ENCODE results near the gene PNKD.

The PNKD gene

GRCh38 chr2:218269900-218270720 is at the start of gene PNKD, which contains the start of gene AAMP:
PNKD (plus strand) TSS chr2:218270519; CDS start chr2:218270536, 17 bp downstream.
AAMP (minus strand) TSS chr2:218270137; CDS start chr2:218270086, 51 bp downstream.
- DNase-seq (ENCODE audit: low read depth in 2 of 2), result peak; percentile 99 to 100

GRCh38 chr2:218221000-218221399 is 49.3 kb upstream of the PNKD start:
- no peak for DNase-seq (ENCODE audit: low read depth in 2 of 2)

DNA sequence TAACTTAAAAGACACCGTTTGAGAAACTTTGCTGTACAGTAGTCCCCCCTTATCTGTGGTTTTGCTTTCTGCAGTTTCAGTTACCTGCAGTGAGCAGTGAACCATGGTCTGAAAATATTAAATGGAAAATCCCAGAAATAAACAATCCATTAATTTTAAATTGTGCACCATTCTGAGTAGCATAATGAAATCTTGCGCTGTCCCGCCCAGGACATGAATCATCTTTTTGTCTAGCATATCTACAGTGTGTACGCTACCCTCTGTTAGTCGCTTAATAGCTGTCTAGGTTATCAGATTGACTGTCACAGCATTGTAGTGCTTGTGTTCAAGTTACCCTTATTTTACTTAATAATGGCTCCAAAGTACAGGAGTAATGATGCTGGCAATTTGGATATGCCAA is 47.3 kb upstream of the PNKD start:
- no peak for DNase-seq (ENCODE audit: low read depth in 2 of 2)

DNA sequence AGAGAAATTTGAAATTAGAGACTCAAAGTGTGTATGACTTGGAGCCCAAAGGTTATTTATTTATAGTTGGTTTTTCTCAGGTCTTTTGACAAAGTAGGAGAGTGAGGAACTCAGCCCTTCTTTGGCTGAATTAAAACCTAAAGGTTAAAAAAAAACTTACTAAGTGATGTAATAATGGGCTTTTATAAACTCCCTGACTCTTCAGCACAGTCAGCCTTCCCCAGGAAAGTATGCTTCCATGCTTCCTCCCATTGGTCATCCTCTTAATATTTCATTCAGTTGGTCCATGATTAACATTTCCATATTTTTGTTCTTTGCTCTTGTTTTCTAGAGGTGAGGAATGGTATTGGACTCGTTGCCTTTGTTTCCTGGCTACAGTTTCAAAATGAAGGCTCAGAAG is 46.1 kb upstream of the PNKD start:
- no peak for DNase-seq (ENCODE audit: low read depth in 2 of 2)

GRCh38 chr2:218226903-218227302 is 43.4 kb upstream of the PNKD start:
- no peak for DNase-seq (ENCODE audit: low read depth in 2 of 2)

DNA sequence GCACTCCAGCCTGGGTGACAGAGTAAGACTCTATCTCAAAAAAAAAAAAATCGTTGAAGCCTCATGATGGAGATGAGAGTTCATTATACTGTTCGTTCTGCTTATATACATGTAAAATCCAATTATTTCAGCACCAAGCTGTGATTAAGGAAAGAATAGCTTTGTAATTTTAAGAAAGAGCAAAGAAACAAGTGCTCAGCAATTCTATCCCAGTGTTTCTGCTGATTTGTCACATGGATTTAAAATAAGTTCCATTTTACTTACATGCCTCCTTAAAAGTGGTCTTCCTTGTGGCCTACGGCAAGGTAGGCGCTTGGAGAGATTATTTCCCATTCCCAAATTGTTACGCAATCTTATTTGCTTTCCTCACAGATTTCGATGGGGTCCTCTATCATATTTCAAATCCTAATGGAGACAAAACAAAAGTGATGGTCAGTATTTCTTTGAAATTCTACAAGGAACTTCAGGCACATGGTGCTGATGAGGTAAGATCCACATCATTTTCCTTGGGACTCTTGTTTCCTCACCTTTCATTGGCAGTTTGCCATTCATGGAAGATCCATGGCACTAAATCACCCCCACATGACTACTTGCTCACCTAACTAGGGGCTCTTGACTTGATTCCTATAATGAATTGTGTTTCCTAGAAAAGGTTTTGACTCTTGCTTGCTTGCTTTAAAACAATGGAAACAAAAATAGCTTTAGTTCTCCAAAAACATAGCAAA is 41.8 kb upstream of the PNKD start:
- no peak for DNase-seq (ENCODE audit: low read depth in 2 of 2)

DNA sequence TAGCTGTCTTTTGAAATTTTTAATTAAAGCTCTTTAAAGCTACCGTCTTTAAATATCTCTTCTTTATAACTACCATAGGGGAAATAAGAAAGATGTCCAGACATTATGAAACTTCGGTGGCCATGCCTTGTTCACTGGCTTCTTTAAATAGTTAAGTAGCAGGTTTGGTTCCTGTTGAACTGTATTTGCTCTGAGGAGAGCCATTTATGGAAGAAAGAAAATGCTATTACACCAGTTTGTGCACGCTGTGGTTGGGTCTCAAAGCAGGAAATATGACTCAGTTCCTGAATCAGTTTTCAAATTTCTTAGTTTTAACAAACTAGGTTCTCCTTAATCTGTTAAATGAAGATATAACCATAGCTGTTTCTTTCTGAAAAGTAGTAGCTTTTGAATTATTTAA is 41.1 kb upstream of the PNKD start:
- no peak for DNase-seq (ENCODE audit: low read depth in 2 of 2)

DNA sequence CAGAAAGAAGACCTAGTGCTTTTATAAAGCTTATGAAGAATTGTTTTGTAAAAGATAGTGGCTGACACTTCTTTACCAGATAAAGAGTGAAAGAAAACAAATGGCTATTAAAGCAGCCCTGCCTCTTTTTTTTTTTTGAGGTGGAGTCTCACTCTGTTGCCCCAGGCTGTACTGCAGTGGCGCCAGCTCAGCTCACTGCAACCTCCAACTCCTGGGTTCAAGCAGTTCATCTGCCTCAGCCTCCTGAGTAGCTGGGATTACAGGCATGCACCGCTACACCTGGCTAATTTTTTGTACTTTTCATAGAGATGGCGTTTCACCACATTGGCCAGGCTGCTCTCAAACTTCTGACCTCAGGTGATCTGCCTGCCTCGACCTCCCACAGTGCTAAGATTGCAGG is 40.5 kb upstream of the PNKD start:
- no peak for DNase-seq (ENCODE audit: low read depth in 2 of 2)

DNA sequence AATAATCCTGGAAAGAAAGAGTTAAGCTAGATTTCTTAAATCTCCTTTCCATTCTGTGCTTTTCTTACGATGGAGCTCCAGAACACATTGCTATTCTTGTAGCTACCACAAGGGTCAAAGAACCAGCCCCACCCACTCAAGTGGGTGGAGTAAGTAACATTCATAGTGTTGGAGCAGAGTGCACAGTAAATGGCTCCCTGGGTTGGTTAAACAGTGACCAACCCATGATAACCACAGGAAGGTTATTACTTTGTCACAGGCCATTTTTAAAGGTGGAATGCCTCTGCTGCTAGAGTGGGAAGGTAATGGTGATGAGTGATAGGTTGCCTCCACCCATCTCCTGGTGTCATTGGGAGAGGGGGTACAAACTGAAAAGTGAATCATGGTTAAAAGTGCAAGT is 39.4 kb upstream of the PNKD start:
- no peak for DNase-seq (ENCODE audit: low read depth in 2 of 2)

- no peak for DNase-seq (ENCODE audit: low read depth in 2 of 2)
These were observed 36.8 kb upstream of the PNKD start for GRCh38 chr2:218233543-218233942.

DNA sequence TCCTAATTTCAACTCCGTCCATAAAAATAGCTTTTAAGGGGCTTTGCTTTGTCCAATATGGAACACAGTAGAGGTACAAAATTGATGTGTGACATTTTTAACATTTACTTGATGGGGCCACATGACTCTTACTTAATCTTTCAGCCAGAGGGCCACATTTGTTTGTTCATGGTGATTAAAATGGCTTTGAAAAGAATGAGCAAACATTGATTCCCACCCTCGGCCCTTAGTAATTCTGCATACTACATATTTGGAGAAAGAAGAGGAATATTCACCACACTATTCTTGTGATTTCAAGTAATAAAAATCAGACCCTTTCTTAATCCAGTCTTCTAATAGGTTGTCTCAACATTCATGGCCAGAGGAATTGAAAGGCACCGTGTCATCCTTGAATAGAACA is 35.8 kb upstream of the PNKD start:
- no peak for DNase-seq (ENCODE audit: low read depth in 2 of 2)

GRCh38 chr2:218235017-218235416 is 35.3 kb upstream of the PNKD start:
- DNase-seq (ENCODE audit: low read depth in 2 of 2), result no peak

DNA sequence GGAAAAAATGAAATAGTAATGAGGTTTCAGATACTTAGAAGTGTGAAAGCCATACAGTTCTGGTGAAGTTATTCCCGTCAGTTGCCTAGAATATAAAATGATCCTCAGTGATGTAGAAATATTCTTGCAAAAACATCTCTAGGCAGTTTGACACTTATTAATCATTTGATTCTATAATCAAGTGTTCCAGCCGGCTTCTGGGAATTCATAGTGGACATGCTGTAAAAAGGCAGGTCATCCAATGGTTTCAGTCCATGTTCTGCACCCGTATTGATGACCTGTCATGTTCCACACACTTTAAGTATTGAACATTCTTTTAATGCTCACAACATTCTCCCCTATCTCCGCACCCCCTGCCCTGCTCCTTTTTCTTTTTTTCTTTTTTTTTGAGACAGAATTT is 33.5 kb upstream of the PNKD start:
- DNase-seq (ENCODE audit: low read depth in 2 of 2), result no peak

DNA sequence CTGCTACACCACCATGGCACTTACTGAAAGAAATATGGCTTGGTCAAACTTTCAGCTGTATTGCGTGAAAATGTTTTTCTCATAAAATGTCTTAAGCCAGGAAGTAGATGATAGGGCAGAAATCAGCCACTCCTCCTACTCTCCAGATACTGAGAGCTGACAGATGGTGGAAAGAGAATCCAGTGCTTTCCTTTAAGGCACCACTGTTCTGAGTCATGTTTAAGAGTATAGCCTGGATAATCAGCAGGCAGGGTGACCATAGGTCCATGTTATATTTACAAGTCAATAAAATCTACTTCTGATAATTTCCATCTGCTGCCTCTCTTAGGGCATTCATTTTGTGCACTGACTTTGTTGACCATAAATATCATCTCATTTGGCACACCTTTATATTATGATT is 31.4 kb upstream of the PNKD start:
- DNase-seq (ENCODE audit: low read depth in 2 of 2), result no peak

- DNase-seq (ENCODE audit: low read depth in 2 of 2), result no peak
These were observed 26.1 kb upstream of the PNKD start for GRCh38 chr2:218244204-218244603.

DNA sequence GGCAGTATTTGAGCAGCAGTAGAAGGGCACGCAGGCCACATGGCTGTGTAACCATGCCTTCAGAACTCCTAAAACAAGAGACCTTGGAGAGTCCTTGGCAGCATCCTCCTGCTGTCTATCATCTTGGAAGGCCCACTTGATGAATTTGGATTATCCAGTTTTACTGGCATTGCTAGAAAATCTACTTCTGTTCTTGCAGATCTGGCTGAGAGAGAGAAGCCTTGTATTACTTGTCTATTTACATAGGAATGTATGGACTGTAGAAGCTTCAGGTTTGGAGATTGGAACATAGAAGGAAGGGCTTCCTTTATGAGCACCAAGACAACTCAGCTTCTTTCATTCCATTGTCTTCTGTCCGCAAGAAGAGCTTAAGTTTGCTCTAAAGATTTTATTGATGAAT is 25.7 kb upstream of the PNKD start:
- DNase-seq (ENCODE audit: low read depth in 2 of 2), result no peak

GRCh38 chr2:218245214-218245613 is 25.1 kb upstream of the PNKD start:
- DNase-seq (ENCODE audit: low read depth in 2 of 2), result no peak

- DNase-seq (ENCODE audit: low read depth in 2 of 2), result no peak
These were observed 20.6 kb upstream of the PNKD start for GRCh38 chr2:218249691-218250090.

GRCh38 chr2:218252509-218253231 is 17.6 kb upstream of the PNKD start:
- no peak for DNase-seq (ENCODE audit: low read depth in 2 of 2)

GRCh38 chr2:218253232-218253625 is 17.1 kb upstream of the PNKD start:
- no peak for DNase-seq (ENCODE audit: low read depth in 2 of 2)

GRCh38 chr2:218255446-218255845 is 14.9 kb upstream of the PNKD start:
- no peak for DNase-seq (ENCODE audit: low read depth in 2 of 2)

DNA sequence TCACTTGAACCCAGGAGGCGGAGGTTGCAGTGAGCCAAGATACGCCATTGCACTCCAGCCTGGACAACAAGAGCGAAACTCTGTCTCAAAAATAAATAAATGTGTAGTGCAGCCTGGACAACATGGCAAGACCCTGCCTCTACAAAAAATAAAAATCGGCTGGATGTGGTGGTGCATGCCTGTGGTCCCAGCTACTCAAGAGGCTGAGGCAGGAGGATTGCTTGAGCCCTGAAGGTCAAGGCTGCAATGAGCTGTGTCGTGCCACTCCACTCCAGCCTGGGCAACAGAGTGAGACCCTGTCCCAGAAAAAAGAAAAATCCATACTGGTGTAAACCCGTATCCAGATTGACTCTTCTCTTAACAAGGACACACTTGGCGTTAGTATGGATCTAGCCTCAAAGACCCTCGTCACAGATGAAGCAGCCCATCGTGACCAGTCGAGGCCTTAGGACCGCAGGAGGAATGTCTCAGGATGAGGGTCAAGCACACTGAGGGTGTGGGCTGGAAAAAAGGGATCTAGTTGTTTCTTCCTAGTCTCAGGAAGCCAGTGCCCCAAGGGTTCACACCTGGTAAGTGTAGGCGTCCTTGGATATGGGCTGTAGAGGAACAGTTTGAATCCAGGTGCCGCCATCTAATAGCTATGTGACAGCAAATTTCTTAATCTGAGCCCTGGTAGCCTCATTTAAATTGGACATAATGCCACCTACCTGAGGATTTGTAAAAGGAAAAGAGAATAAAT is 13.5 kb upstream of the PNKD start:
- DNase-seq (ENCODE audit: low read depth in 2 of 2), result no peak

Measured in stimulated activated CD4-positive, alpha-beta T cell treated with anti-CD3 and anti-CD28 coated beads, Interleukin-12 subunit alpha, Interleukin-12 subunit beta, amount 100 ng/mL, for 24 hours (primary cell).